ENCODE data around the gene HIPK2. TPM values are rescaled to one million over a fixed set of nuclear protein-coding genes. Genes with fewer than 3 reads are reported as not detected.

HIPK2 gene
- total RNA-seq, 6 donors from 2014 or later = 38.6 to 59.6 (median 45.9) TPM

DNA sequence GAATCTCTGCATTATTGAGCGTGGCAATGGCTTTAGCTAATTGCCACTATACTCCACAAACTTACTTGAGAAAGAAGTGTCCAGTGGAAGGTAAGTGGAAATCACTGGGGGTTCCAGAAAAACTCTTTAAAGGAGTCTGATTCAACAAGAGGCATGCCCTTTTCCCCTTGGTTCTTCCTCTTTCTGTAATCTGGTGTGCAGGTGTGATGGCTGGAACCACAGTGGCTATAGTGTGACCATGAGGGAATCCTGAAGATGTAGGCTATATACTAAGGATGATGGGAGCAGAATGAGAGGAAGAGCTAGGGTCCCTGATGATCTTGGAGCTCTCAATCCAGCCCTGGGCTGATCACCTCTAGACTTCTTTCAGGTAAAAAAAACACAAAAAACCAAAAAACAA, 256.4 kb downstream of the HIPK2 start:
- Histone ChIP-seq H3K4me3 (no peak overlapping the region), H3K27me3 (peaks cover 0 to 24% (median 9%) of the 10 kb centered on the region in 4 donors), H3K9me3 (no peaks in the 10 kb centered on the region), H3K27ac (no peak overlapping the region), H3K4me1 (peaks cover 4 to 16% (median 5%) of the 10 kb centered on the region in 4 donors), H3K36me3 (no peaks in the 10 kb centered on the region)
- no peak for DNase-seq
- WGBS, 2 donors = 93 to 100% methylated on average over 1 of the region's 1 CpG
- no peak for ATAC-seq (ENCODE audit: low FRiP score in 2 of 2)
- TF ChIP-seq EP300 (IDR thresholded peaks at IDR 0.05) (no peak), POLR2AphosphoS5 (IDR thresholded peaks at IDR 0.05) (no peak), CTCF (IDR thresholded peaks at IDR 0.05) (no peak), POLR2A (IDR thresholded peaks at IDR 0.05) (no peak)

DNA sequence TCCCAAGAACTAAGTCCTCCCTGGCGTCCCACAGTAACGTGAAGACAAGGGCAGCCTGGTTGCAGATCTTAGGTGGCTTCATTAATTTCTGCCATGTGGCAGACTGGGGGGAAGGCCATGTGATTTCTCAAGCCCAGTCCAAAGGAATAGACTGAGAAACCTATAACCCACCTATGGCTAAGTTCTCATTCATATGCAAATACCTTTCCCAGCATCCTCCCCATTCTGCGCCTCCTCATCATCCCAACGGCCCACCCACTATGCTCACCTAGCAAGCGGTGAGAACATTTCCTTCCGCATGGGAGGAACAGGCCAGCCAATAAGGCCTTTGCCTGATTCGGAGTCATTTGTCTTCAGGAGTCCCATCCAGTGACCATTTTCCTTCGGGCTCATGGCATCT, 262.5 kb downstream of the HIPK2 start:
- Histone ChIP-seq H3K4me1 (no peaks in the 10 kb centered on the region), H3K27me3 (no peaks in the 10 kb centered on the region), H3K27ac (no peak overlapping the region), H3K36me3 (no peaks in the 10 kb centered on the region), H3K9me3 (no peaks in the 10 kb centered on the region), H3K4me3 (no peak overlapping the region)
- DNase-seq (no peak), ATAC-seq (ENCODE audit: low FRiP score in 2 of 2) (no peak)
- 85 to 88% methylated on average over 8 of the region's 8 CpGs for WGBS, 2 donors
- TF ChIP-seq POLR2AphosphoS5 (IDR thresholded peaks at IDR 0.05) (no peak), CTCF (IDR thresholded peaks at IDR 0.05) (no peak), EP300 (IDR thresholded peaks at IDR 0.05) (no peak), POLR2A (IDR thresholded peaks at IDR 0.05) (no peak)

Other genes starting within 250 kb of the HIPK2 start
- gene TBXAS1, start 51.3 kb upstream of the HIPK2 start, total RNA-seq = 100 to 1,000 TPM in 2 of 6 donors, 10 to 100 TPM in 4; 62.8 to 317 (median 85.6) TPM